C4-2B (cell line): Measurements from ENCODE around the gene ZG16.

Source experiments
- CTCF ChIP-seq: fragments of 450-650 bp; conservative IDR thresholded peaks from 2 replicates; pipeline ENCODE4 v1.5.1; 2017; ENCODE audit warnings: mild to moderate bottlenecking
- ZFX ChIP-seq: fragments of 450-650 bp; IDR thresholded peaks from 2 replicates; pipeline ENCODE4 v1.6.1; 2017

DNA sequence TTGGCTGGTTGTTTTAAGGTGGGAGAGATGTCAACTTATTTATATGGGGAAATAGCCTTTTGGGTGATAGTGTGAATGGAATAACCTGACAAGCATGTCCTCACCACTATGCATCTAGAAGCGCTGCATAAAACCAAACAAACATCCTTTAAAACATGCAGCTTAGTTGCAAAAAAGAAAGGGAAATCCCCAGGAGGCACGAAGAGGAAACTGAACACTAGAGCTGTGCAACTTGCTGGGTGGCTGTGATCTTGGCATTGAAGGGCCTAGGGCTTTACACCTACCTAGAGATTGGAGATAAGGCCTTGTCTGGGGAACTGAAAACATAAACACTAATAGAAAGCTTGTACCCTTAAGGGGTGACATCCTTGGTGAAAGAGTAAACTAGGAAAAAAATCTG lies 39.5 kb upstream of the ZG16 start:
- no peak for TF ChIP-seq CTCF
- TF ChIP-seq ZFX: no peak
